Left lung (tissue), 10 donors: Measurements from ENCODE around the gene SPRY4. TPM values are rescaled to one million over a fixed set of nuclear protein-coding genes. Genes with fewer than 3 reads are reported as not detected.
A peak's percentile ranks its signal among the peaks of the same experiment; 100 is the strongest.
"Not testable (repeated sequence)": the region's sequence is repeated elsewhere in the genome, so short reads cannot be mapped to it uniquely, and the experiment has no call there.

Experiments used
- ATAC-seq: fragments of 200-7000 bp; cut with Tn5 transposase; one replicate; pipeline ENCODE4 v1.9.1; 2020; ENCODE audit warnings: moderate library complexity
- DNase-seq, 4 donors: peaks; one replicate each; pipeline ENCODE4 v3.0.0-alpha.2; 2013 to 2020
- H3K27ac ChIP-seq, 2 donors: fragments of 200-600 bp; sonication (generic) in 1 of 2; one replicate each; pipeline versions ENCODE4 v1.5.0 to v1.8.0; 2020 to 2021
- H3K27me3 ChIP-seq, 2 donors: fragments of 200-600 bp; sonication (generic) in 1 of 2; one replicate each; pipeline versions ENCODE4 v1.5.0 to v1.8.0; 2020 to 2021
- H3K36me3 ChIP-seq, 2 donors: fragments of 200-600 bp; sonication (generic) in 1 of 2; one replicate each; pipeline versions ENCODE4 v1.5.0 to v1.8.0; 2020 to 2021
- H3K4me1 ChIP-seq, 2 donors: fragments of 200-600 bp; one replicate each; pipeline ENCODE4 v1.8.0; 2021
- H3K4me3 ChIP-seq, 2 donors: fragments of 200-600 bp; sonication (generic) in 1 of 2; one replicate each; pipeline versions ENCODE4 v1.5.0 to v1.8.0; 2020 to 2021; ENCODE audit warnings: mild to moderate bottlenecking in 1 of 2
- H3K9me3 ChIP-seq, 2 donors: fragments of 200-600 bp; sonication (generic) in 1 of 2; one replicate each; pipeline versions ENCODE4 v1.5.0 to v1.8.0; 2020 to 2021
- CTCF ChIP-seq, 2 donors: fragments of 200-600 bp; sonication (generic) in 1 of 2; IDR thresholded peaks; one replicate each; pipeline versions ENCODE4 v1.5.0 to v1.8.0; 2021; ENCODE audit warnings: antibody characterized with exemption in 2 of 2
- intact Hi-C, 2 donors: fragments of 100-400 bp; cut with DNase I; formaldehyde crosslinking; loops; one replicate each; pipeline versions ENCODE4 v1.11.2 to v1.14.2; 2022
- polyA plus RNA-seq, 6 donors: library from polyadenylated mRNA; unstranded; fragments of 120-200 nt; gene quantifications; one replicate each; pipeline ENCODE4 v1.2.1, GENCODE V29; 2013; ENCODE audit not compliant: insufficient read length in 6 of 6
- total RNA-seq, 2 donors: library from RNA; stranded (reverse); fragmentation: NEBNext Ultra II Directional; extraction: Animal tissue kit (Norgen Biotek cat#: 25700); gene quantifications; one replicate each; pipeline ENCODE4 v1.2.1, GENCODE V29; 2021
- donor health status: DM: no; HTN: yes; CAD: no.
- donor health status: DM: no; HTN: no; CAD: no.

SPRY4 gene
- total and polyA plus RNA-seq, 8 donors: 28.9 to 56.5 (median 45.9) TPM

DNA sequence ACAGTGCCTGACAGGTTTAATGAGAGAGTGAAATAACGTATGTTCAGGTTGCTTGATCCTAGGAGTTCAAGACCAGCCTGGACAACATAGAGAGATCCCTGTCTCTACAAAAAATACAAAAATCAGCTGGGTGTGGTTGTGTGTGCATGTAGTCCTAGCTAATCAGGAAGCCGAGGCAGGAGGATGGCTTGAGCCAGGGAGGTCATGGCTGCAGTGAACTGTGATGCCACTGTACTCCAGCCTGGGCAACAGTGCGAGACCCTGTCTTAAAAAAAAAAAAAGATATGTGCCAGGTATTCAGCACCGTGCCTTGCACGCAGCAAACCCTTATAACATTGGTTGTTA lies 38.8 kb upstream of the SPRY4 start:
- H3K27ac ChIP-seq: peak overlapping the region in 1 of 2 donors; percentile 68
- H3K9me3 ChIP-seq: no peaks in the 10 kb centered on the region
- no peak for ATAC-seq
- TF ChIP-seq CTCF (IDR thresholded peaks at IDR 0.05): no peak
- H3K4me1 ChIP-seq: peaks cover 5 to 27% of the 10 kb centered on the region in 2 donors
- peaks cover 0 to 67% of the 10 kb centered on the region in 2 donors for H3K27me3 ChIP-seq
- no peak overlapping the region for H3K4me3 ChIP-seq
- intact Hi-C loops: no loop called here
- DNase-seq: no peak
- no peaks in the 10 kb centered on the region for H3K36me3 ChIP-seq

DNA sequence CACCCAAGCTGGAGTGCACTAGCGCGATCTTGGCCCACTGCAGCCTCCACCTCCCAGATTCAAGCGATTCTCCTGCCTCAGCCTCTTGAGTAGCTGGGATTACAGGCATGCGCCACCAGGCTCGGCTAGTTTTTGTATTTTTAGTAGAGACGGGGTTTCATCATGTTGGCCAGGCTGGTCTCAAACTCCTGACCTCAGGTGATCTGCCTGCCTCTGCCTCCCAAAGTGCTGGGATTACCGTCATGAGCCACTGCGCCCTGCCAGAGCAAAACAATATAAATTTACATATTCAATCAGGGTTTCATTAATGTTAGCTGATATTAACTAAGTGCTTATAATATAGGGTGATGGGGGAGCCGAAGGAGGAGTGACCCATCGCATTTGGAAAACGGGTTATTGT lies 37.4 kb upstream of the SPRY4 start:
- ATAC-seq, H3K4me3 ChIP-seq, H3K36me3 ChIP-seq, intact Hi-C loops, H3K9me3 ChIP-seq, DNase-seq: not testable (repeated sequence)
- Histone ChIP-seq H3K27ac (peak overlapping the region; percentile 65 to 68), H3K4me1 (peaks cover 10 to 41% of the 10 kb centered on the region in 2 donors), H3K27me3 (peaks cover 0 to 67% of the 10 kb centered on the region in 2 donors)

GRCh38 chr5:142360607-142361120 lies 35.8 kb upstream of the SPRY4 start:
- TF ChIP-seq CTCF (IDR thresholded peaks at IDR 0.05): no peak
- peaks cover 18 to 52% of the 10 kb centered on the region in 2 donors for H3K4me1 ChIP-seq
- DNase-seq (no peak), ATAC-seq (no peak)
- H3K27ac ChIP-seq: no peak overlapping the region
- H3K27me3 ChIP-seq: peaks cover 0 to 68% of the 10 kb centered on the region in 2 donors
- no peaks in the 10 kb centered on the region for H3K36me3 ChIP-seq
- no peak overlapping the region for H3K4me3 ChIP-seq
- no peaks in the 10 kb centered on the region for H3K9me3 ChIP-seq
- intact Hi-C loops: no loop called here

DNA sequence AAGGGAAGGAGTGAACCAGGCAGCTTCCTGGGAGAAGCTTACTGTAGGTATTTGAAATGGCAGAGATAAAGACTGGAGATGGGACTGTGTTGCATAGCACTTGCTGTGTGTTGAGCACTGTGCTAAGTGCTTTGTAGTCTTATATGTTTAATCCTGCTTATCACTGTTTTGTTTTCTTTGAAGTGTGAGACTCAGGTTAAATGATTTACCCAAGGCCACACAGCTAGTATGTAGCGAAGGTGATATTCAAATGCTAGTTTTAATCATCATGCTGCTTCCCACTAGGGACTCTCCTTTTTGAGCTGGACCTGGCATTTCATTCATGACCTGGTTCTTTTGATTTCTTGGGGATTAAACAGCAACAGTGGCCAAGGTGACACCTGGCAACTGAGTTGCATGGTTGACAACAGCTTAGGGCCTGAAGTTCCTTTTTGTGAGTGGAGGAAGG lies 35.3 kb upstream of the SPRY4 start:
- H3K36me3 ChIP-seq: no peaks in the 10 kb centered on the region
- ATAC-seq (no peak), DNase-seq (no peak)
- H3K27me3 ChIP-seq: peaks cover 0 to 68% of the 10 kb centered on the region in 2 donors
- no peak overlapping the region for H3K27ac ChIP-seq
- H3K9me3 ChIP-seq: no peaks in the 10 kb centered on the region
- TF ChIP-seq CTCF (IDR thresholded peaks at IDR 0.05): no peak
- peaks cover 18 to 53% of the 10 kb centered on the region in 2 donors for H3K4me1 ChIP-seq
- H3K4me3 ChIP-seq: no peak overlapping the region
- intact Hi-C loops: no loop called here

- ATAC-seq (no peak), DNase-seq (no peak)
- Histone ChIP-seq H3K27me3 (peaks cover 0 to 68% of the 10 kb centered on the region in 2 donors), H3K36me3 (no peaks in the 10 kb centered on the region), H3K4me3 (no peak overlapping the region), H3K9me3 (no peaks in the 10 kb centered on the region), H3K27ac (peak overlapping the region in 1 of 2 donors; percentile 97), H3K4me1 (peaks cover 18 to 53% of the 10 kb centered on the region in 2 donors)
- intact Hi-C loops: no loop called here
- no peak for TF ChIP-seq CTCF (IDR thresholded peaks at IDR 0.05)
Measured at GRCh38 chr5:142358648-142359047, 33.8 kb upstream of the SPRY4 start.

- H3K9me3 ChIP-seq: no peaks in the 10 kb centered on the region
- H3K4me1 ChIP-seq: peaks cover 18 to 50% of the 10 kb centered on the region in 2 donors
- peak overlapping the region in 1 of 2 donors; percentile 52 for H3K4me3 ChIP-seq
- H3K36me3 ChIP-seq: no peaks in the 10 kb centered on the region
- DNase-seq: no peak
- H3K27ac ChIP-seq: peak overlapping the region in 1 of 2 donors; percentile 97
- intact Hi-C loops: no loop called here
- peaks cover 0 to 67% of the 10 kb centered on the region in 2 donors for H3K27me3 ChIP-seq
- TF ChIP-seq CTCF (IDR thresholded peaks at IDR 0.05): no peak
- ATAC-seq: no peak
Measured at GRCh38 chr5:142358121-142358520, 33.3 kb upstream of the SPRY4 start.
